GM12892 (cell line): Measurements from ENCODE around the gene CORO6.

Experiments used
- POLR2A ChIP-seq: IDR thresholded peaks from 2 replicates; pipeline ENCODE4 v1.6.1; 2011; ENCODE audit warnings: low read depth, low read length, control low read depth
- POLR2AphosphoS5 ChIP-seq: IDR thresholded peaks from 2 replicates; pipeline ENCODE4 v1.6.1; 2011; ENCODE audit warnings: low read depth, low read length, control low read depth

- TF ChIP-seq POLR2AphosphoS5 (no peak), POLR2A (no peak)
Observed at GRCh38 chr17:29572691-29573557, 49.8 kb downstream of the CORO6 start.
